Measurements from ENCODE around the gene COMMD3.

The COMMD3 gene

GRCh38 chr10:22319980-22320558, 3.9 kb downstream of the COMMD3 start:
- DNase-seq (ENCODE audit: low read depth): no peak

- no peak for DNase-seq (ENCODE audit: low read depth)
Observed at GRCh38 chr10:22320591-22321155, 4.5 kb downstream of the COMMD3 start, which contains the start of gene BMI1. BMI1 (plus strand) TSS chr10:22321099; CDS start chr10:22326450, 5,351 bp downstream.

DNA sequence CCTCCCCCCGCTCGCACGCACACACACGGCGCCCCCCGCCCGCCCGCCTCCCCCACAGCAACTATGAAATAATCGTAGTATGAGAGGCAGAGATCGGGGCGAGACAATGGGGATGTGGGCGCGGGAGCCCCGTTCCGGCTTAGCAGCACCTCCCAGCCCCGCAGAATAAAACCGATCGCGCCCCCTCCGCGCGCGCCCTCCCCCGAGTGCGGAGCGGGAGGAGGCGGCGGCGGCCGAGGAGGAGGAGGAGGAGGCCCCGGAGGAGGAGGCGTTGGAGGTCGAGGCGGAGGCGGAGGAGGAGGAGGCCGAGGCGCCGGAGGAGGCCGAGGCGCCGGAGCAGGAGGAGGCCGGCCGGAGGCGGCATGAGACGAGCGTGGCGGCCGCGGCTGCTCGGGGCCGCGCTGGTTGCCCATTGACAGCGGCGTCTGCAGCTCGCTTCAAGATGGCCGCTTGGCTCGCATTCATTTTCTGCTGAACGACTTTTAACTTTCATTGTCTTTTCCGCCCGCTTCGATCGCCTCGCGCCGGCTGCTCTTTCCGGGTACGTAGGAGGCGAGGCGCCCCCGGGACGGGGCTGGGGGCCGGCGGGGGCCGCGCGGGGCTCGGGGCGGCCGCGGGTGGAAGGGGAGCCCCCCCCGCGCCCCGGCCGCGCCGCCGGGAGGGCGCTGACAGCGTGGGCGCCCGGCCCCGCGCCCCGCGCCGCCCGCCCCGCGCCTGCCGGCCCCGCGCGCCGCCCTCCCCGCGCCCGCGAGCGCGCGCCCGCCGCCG, 5.2 kb downstream of the COMMD3 start:
- DNase-seq (ENCODE audit: low read depth): no peak

DNA sequence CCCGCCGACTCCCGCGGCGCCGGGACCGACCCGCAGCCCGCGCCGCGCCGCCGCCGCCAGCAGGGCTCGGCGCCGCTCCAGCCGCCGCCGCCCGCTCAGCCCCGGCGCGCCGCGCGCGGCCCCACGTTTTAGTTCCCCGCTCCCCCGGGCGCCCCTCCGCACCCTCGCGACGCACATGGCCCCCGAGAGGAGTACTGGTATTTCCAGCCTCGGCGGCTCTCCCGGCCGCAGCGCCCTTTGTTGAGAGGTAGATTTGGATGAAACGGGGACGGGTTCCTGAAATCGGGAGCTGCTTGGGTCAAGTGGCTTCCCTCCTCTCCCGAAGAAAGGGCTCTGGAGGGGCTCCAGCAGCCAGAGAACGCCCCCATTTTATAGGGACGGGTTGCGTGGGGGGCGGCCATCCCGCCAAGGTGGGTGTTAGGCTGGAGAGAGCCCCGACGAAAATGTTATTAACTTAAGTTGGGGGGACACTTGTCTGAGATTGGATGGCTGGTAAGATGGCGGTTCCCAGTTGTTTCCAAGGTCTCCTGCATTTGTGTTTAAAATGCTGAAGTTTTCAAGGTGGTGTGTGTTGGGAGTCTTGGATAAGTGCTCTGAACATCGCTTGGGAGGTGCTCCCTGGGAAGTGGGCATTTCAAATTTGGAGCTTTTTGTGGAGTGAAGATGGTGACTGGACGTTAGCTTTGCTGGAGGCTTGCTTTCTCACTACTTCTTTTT, 5.9 kb downstream of the COMMD3 start:
- DNase-seq (ENCODE audit: low read depth): no peak

DNA sequence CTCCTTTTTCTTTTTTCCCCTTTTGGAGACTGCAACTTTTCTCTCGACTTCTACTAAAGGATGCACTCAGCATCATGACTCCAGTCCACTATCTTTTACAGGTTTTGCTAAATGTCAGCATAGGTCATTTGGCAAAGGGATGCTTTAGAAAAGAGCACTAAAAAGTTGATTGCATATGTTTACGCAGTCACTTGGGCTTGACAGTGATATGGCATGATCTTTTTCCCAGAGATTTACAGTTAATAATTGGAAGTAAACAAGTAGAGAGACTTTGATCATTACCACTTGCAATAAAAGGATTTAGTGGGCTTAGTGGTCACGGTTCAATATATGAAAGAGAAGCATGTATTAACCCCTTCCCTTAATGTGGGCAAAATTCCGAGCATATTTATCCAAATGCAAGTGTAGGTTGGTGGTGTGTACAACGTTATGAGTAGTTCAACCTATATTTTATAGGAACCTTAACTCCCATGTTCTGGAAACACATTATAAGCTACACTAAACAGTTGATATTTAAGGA, 6.5 kb downstream of the COMMD3 start:
- no peak for DNase-seq (ENCODE audit: low read depth)

DNA sequence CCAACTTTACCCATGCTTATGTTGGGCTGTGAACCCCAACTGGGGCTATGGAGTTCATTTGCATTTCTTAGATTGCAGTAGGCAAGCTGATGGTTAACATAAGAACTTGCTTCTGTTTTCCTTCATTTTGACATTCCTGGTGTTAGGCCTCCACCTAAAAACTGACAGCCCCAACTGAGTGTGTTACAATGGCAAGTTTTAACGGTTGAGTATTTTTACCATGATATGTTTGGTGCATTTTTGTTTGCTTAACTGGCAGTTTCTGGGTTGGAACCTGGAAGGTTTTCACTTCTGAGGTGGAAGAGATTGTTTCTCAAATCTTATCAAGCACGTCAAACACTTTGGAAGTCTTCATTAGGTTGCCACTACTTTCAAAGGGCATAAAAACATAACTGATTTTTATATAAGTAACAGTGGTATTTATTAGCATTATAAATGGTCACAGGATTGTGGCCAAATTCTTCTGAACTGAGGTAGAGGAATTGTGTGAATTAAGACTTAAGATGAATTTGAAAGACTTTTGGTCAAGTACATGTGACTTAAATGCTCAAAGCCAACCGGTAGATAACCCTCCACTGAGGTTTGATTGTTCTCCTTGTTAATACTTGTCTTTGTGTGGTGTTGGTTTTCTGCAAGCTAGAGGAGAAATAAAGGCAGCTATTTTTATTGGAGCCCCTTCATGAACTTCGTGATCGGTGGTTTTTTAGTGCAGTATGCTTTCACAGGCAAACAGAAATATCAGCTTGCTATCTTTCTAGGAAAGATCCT, 7.5 kb downstream of the COMMD3 start:
- no peak for DNase-seq (ENCODE audit: low read depth)

DNA sequence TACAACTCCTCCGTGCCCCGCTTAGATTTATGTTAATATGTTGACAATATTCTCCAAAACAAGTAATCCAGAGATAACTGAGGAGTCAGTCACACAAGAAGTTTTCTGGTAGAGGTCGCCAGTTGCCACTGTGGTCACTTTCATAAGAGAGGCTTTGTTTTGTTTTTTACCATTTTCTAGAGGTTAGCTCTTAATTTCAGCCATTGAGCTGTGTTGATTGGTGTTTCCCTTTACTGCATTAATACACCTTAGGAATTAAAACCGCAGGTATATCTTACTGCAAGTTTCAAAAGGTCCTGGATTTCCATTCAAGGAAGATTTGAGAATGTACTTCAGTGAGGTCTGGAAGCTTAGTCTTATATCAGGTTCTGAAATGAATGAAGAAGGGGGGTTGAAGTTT, 8.2 kb downstream of the COMMD3 start:
- no peak for DNase-seq (ENCODE audit: low read depth)

DNA sequence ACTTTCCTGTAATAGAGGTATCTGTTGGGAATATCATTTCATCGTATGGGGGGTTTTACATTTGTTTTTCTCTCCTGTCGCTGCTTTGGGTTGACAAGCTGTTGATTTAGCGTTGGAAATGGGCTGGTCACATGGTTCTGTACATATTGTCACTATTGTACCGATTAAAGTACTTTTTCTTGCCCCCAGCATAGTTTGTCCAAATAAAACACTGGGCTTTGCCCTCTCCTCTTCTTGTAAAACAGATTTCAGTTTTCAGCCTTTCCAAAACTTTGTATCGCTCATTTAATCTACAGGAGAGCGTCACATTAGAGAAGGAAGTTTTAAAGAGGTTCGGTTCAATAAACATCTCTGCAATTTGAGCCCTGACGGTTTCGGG, 8.7 kb downstream of the COMMD3 start:
- no peak for DNase-seq (ENCODE audit: low read depth)

DNA sequence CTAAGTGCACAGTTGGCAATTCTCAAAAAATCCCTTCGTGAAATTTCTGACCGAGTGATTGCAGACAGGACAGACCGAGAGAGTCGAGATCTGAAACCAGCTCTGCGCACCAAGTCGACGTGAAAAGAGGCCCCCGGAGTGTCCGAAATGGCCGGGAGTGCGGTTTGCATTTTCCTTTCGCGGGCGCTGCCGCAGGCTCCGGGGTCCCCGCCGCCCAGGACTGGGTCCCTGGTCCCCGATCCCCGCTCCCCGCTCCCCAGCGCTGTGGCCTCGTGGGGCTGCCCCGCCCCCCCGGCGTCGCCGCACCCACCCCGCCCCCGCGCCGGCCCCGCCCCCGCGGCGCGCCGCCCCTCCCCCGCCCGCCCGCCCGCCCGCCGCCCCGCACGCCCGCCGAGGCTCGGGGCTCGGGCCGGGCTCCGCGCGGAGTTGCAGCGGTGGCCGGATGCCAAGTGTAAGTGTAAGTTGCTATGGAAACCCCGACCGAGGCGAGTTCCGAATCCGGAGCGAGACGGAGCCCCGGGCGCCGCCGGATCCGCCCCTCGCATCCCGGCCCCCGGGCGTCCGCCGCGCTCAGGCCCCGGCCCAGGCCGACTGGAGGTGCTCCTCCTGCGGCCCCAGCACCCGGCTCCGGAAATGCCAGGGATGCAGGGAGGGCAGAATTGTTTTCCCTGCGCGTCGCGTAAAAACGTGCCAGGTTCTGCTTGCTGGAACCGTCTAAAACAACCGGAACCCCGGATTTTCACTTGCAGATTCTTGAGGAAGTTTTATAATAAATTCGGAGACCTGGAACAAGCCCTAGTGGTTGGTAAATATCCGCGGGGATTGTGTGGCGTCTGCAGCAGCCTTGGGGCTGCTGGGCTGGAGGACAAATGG, 9.3 kb downstream of the COMMD3 start:
- DNase-seq (ENCODE audit: low read depth): no peak

DNA sequence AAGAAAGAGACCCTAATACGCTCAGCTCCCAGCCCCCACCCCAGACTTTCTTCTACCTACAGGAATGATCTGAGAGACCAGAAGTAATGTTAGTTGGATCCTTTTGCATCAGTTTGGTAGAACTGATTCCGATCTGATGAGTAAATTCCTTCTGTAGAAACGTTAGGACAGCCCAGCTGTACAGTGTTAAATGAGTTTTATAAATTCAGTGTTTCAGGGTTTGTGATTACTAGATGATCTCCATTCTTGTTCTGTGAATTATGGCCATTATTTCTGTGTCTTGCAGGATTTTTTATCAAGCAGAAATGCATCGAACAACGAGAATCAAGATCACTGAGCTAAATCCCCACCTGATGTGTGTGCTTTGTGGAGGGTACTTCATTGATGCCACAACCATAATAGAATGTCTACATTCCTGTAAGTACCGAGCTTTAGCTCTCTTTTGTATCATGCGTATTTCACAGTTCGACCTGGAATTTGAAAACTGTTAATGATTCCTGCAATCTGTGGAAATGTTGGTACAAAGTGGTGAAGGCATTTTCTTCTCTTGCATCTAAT, 10.0 kb downstream of the COMMD3 start:
- DNase-seq (ENCODE audit: low read depth): no peak

- no peak for DNase-seq (ENCODE audit: low read depth)
Observed at GRCh38 chr10:22329150-22329549, 13.0 kb downstream of the COMMD3 start.

DNA sequence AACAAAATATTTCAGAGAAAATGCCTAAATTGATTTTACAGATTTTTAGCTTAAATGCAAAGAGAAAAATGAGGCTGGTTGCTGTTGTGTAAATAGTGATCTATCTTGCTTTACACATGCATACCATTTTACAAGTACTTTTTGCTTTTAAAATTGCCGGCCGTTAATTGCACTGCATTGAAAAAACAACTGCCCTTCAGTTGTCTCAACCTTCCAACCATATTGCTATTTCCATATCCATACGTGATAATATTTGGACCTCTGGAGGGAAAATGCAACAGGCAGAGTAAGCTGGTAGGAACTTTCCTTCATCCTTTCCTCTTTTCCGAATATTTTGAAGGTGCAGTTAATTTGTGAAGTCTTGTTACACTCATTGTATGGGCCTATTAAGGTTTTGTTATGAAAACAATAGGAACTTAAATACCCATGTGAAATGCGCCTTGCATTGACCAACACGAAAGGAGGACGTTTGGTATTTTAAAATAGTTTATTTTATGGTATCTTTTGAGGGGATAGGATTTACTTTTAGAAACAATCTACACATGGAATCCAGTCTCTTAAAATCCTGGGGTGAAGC, 16.0 kb downstream of the COMMD3 start:
- no peak for DNase-seq (ENCODE audit: low read depth)

GRCh38 chr10:22333167-22333974, 17.2 kb downstream of the COMMD3 start:
- DNase-seq (ENCODE audit: low read depth): no peak

DNA sequence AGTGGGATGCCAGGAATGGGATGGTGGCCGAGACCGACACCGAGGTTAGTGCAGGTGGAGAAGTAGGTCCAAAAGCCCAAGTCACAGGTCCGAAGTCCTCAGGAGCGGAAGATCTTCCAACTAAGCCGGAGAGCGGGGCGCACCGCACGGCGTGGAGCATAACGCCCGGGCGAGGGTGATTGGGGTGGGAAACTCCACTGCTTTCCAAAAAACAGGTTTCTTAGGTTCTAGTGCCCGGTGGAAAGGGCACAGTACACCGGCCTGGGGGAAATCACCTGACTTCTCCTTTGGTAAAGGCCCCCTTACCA, 17.7 kb downstream of the COMMD3 start:
- DNase-seq (ENCODE audit: low read depth): no peak

DNA sequence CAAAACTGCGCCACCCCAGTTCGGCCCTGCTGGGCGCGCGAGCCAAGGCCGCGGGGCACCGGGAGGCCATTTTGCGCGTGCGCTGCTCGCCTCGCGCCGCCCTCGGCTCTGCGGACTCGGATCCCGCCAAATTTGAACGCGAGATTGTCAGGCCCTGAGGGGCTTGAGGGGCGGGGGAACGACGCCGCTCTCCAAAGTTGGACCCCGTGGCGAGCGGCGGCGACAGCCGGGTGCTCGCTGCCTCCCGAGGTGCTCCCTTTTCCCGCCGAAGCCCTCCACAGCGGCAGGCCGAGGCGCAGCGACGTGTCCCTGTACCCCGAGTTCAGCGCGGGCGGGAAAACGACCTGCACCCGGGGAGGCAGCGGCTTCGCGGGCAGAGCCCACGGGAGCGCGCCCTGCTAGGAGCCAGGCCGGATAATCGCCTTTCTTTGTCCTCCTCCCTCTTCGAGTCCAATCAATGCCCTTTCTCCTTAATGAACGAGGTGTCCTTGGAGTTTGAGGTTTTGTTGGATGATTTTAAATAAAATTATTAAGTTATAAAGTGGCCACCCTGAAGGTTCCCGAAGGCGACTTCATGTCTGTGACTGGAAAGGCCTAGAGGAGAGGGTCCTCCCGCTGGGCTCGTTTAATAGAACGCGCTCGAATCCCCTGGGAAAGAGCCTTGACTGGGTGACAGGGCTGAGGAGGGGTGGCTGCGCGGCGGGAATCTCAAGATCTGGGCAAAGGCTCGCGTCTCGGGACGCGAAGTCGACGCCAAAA, 18.4 kb downstream of the COMMD3 start:
- DNase-seq (ENCODE audit: low read depth): no peak

DNA sequence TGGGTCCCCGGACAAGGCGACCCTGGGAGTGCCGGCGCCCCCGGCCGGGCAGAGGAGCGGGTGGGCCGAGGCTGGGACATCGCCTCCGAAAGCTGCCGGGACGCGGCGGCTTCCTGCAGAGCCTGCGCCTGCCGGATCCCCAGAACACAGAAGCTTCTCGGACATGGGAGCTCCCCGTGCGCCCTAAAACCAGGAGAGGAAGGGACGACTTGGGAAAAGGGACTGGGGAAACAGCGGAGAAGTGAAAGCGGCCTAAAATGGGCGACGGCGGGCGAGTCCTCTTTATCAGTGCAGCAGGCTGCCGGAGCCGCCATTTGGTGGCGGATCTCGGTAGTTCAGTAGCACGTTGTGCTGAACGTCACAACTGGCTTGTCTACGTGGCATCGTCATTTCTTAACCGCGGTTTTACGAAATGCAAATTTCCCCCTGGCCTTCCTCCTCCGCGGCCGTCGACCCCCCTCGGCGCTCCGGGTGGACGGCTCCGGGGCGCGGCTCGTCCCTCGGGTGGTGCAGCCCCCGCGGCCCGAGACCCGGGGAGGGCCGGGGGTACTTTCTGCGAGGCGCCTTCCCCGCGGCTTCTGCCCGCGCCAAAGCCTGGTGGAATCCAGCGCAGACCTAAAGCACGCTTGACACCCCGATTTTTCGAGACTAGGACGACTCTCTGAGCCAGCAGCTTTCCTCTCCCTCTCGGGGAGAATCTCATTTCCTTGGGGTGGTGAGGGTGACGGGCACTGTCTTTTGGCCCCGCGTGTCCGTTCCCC, 19.2 kb downstream of the COMMD3 start:
- no peak for DNase-seq (ENCODE audit: low read depth)

GRCh38 chr10:22338185-22338900, 22.2 kb downstream of the COMMD3 start:
- DNase-seq (ENCODE audit: low read depth): no peak

Data from GM04504 (cell line).